NT2/D1 (cell line): ENCODE results near the gene HUS1.

ENCODE experiments used
- SUZ12 ChIP-seq: IDR thresholded peaks from 2 replicates; pipeline ENCODE4 v1.6.1; 2011; ENCODE audit not compliant: insufficient read length, insufficient read depth; ENCODE audit errors: extremely low read depth
- ZNF274 ChIP-seq: IDR thresholded peaks from 2 replicates; pipeline ENCODE4 v1.6.1; 2011; ENCODE audit warnings: mild to moderate bottlenecking, low read depth, low read length

- TF ChIP-seq ZNF274 (no peak), SUZ12 (no peak)
Observed at GRCh38 chr7:47937711-47938573, 41.5 kb downstream of the HUS1 start.
